Ascending aorta (tissue), 2 donors: ENCODE results near the gene POU2F2. TPM values are rescaled to one million over a fixed set of nuclear protein-coding genes. Genes with fewer than 3 reads are reported as not detected.

ENCODE experiments used
- DNase-seq, 2 donors: peaks; one replicate each; pipeline ENCODE4 v3.0.0-alpha.2; 2019; ENCODE audit warnings: low spot score in 2 of 2
- H3K27ac ChIP-seq, 2 donors: fragments of 200-600 bp; sonication (generic); one replicate each; pipeline ENCODE4 v1.5.1; 2016 to 2017; ENCODE audit warnings: mild to moderate bottlenecking in 1 of 2
- H3K27me3 ChIP-seq: fragments of 200-600 bp; sonication (generic); one replicate; pipeline ENCODE4 v1.5.1; 2017
- H3K36me3 ChIP-seq, 2 donors: fragments of 200-600 bp; sonication (generic); one replicate each; pipeline ENCODE4 v1.5.1; 2016
- H3K4me1 ChIP-seq, 2 donors: fragments of 200-600 bp; sonication (generic); one replicate each; pipeline ENCODE4 v1.5.1; 2016 to 2017; ENCODE audit warnings: mild to moderate bottlenecking in 1 of 2
- H3K4me3 ChIP-seq, 2 donors: fragments of 200-600 bp; sonication (generic); one replicate each; pipeline ENCODE4 v1.5.1; 2016 to 2017; ENCODE audit warnings: mild to moderate bottlenecking in 1 of 2
- H3K9me3 ChIP-seq, 2 donors: fragments of 200-600 bp; sonication (generic); one replicate each; pipeline ENCODE4 v1.5.1; 2016
- CTCF ChIP-seq, 3 experiments: fragments of 200-600 bp in 2 of 3; fragments of 450-650 bp in 1 of 3; sonication (generic) in 2 of 3; IDR thresholded peaks; one replicate each; pipeline ENCODE4 v1.5.1; 2016 to 2019; ENCODE audit warnings: antibody characterized with exemption in 3 of 3, mild to moderate bottlenecking in 1 of 3, moderate library complexity in 1 of 3
- intact Hi-C: fragments of 100-400 bp; cut with DNase I; formaldehyde crosslinking; loops from one replicate; pipeline ENCODE4 v1.15.1; 2023
- total RNA-seq: library from RNA; depleted of rRNA; stranded (reverse); fragments of >200 nt; gene quantifications from one replicate; pipeline ENCODE4 v1.1.0, GENCODE V29; 2016

Gene POU2F2
- total RNA-seq, 1 donor from 2014 or later: not detected

GRCh38 chr19:42075616-42076379 is 56.4 kb downstream of the POU2F2 start, which contains the start of gene ZNF574:
Gene ZNF574, plus strand, starts transcription at chr19:42076166. Its CDS starts 2,441 bp downstream, at chr19:42078607.
- H3K4me3 ChIP-seq: peak within 1 kb of the TSS; percentile 75 to 84
- peaks cover 5 to 15% of the 10 kb centered on the region in 2 donors for H3K4me1 ChIP-seq
- intact Hi-C loops: loop anchor here (2.0 to 10.0 kb wide), 9 partner anchors 117 to 811 kb away; partner anchors contain the start of genes ARHGEF1, DMAC2, GSK3A and HNRNPUL1
- H3K9me3 ChIP-seq: no peaks in the 10 kb centered on the region
- peaks cover 24 to 25% of the 10 kb centered on the region in 2 donors for H3K36me3 ChIP-seq
- no peaks in the 10 kb centered on the region for H3K27me3 ChIP-seq
- peak; percentile 96 to 99 for DNase-seq
- peak within 1 kb of the TSS; percentile 93 for H3K27ac ChIP-seq
- no peak for TF ChIP-seq CTCF (IDR thresholded peaks at IDR 0.05)

DNA sequence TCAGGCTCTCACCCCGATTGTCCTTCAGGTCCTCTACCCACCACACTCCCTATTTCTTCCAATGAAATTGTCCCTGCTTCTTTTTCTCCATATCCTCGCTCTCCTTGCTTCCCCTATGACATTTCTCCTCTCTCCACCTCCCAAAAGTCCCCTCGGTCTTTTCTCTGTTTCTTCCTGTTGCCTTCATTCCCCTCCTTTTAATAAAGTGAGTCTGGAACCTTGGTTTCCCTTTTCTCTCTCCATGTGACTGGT is 57.0 kb downstream of the POU2F2 start:
- Histone ChIP-seq H3K27me3 (no peaks in the 10 kb centered on the region), H3K4me1 (peaks cover 5 to 19% of the 10 kb centered on the region in 2 donors), H3K9me3 (no peaks in the 10 kb centered on the region), H3K4me3 (peak overlapping the region; percentile 68 to 75), H3K36me3 (peaks cover 19 to 20% of the 10 kb centered on the region in 2 donors), H3K27ac (peak overlapping the region; percentile 90 to 93)
- intact Hi-C loops: loop anchor here (2.0 to 10.0 kb wide), 9 partner anchors 116 to 810 kb away; partner anchors contain the start of genes ARHGEF1, DMAC2, GSK3A and HNRNPUL1
- no peak for TF ChIP-seq CTCF (IDR thresholded peaks at IDR 0.05)
- DNase-seq: no peak

- Histone ChIP-seq H3K36me3 (peaks cover 13 to 14% of the 10 kb centered on the region in 2 donors), H3K4me1 (peaks cover 5 to 22% of the 10 kb centered on the region in 2 donors), H3K27ac (peak overlapping the region; percentile 90 to 93), H3K9me3 (no peaks in the 10 kb centered on the region), H3K4me3 (peak overlapping the region; percentile 68 to 75), H3K27me3 (no peaks in the 10 kb centered on the region)
- no peak for TF ChIP-seq CTCF (IDR thresholded peaks at IDR 0.05)
- intact Hi-C loops: loop anchor here (2.0 to 10.0 kb wide), 9 partner anchors 116 to 810 kb away; partner anchors contain the start of genes ARHGEF1, DMAC2, GSK3A and HNRNPUL1
- DNase-seq: peak in 1 of 2 donors; percentile 69
These were observed 57.5 kb downstream of the POU2F2 start for GRCh38 chr19:42074513-42075363.

DNA sequence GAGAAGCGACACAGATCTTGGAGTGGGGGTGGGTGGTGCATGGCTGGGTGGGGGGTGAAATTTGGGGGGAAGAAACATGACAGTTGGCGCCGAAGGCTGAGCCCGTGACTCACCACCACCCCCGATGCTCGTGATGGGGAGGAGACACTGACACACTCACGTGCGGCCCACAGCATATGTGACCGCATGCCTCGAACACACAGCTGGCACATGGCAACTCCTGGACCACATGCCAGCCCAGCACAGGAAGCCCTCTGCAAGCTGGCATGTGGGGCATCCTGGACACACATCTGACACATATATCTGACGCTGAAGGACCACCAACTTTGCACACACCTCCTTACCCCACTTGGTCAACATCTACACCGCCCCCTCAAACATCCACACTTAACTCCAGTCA is 61.0 kb downstream of the POU2F2 start:
- intact Hi-C loops: loop anchor here (10.0 kb wide), 2 partner anchors 636 to 806 kb away; partner anchors contain the start of genes DMAC2 and HNRNPUL1
- no peaks in the 10 kb centered on the region for H3K9me3 ChIP-seq
- DNase-seq: no peak
- no peak for TF ChIP-seq CTCF (IDR thresholded peaks at IDR 0.05)
- H3K27me3 ChIP-seq: no peaks in the 10 kb centered on the region
- peak overlapping the region in 1 of 2 donors; percentile 77 for H3K27ac ChIP-seq
- H3K4me1 ChIP-seq: peaks cover 0 to 13% of the 10 kb centered on the region in 2 donors
- no peak overlapping the region for H3K4me3 ChIP-seq
- no peaks in the 10 kb centered on the region for H3K36me3 ChIP-seq

- peak in 1 of 2 donors; percentile 66 for DNase-seq
- H3K4me1 ChIP-seq: peaks cover 0 to 9% of the 10 kb centered on the region in 2 donors
- TF ChIP-seq CTCF (IDR thresholded peaks at IDR 0.05): no peak
- peaks cover 2 to 9% of the 10 kb centered on the region in 2 donors for H3K36me3 ChIP-seq
- H3K9me3 ChIP-seq: no peaks in the 10 kb centered on the region
- no peaks in the 10 kb centered on the region for H3K27me3 ChIP-seq
- intact Hi-C loops: loop anchor here (10.0 kb wide), 2 partner anchors 635 to 805 kb away; partner anchors contain the start of genes DMAC2 and HNRNPUL1
- H3K27ac ChIP-seq: peak within 1 kb of the TSS; percentile 77 to 81
- H3K4me3 ChIP-seq: peak within 1 kb of the TSS; percentile 58 to 74
These were observed 62.5 kb downstream of the POU2F2 start, which contains the start of gene GRIK5 for GRCh38 chr19:42069619-42070351. Gene GRIK5, minus strand, starts transcription at chr19:42070206. Its CDS starts 4,436 bp downstream, at chr19:42065770.
